ENCODE results near the gene KRT31. TPM values are rescaled to one million over a fixed set of nuclear protein-coding genes. Genes with fewer than 3 reads are reported as not detected.

The KRT31 gene
- total RNA-seq, 1 experiment from 2014 or later = not detected

DNA sequence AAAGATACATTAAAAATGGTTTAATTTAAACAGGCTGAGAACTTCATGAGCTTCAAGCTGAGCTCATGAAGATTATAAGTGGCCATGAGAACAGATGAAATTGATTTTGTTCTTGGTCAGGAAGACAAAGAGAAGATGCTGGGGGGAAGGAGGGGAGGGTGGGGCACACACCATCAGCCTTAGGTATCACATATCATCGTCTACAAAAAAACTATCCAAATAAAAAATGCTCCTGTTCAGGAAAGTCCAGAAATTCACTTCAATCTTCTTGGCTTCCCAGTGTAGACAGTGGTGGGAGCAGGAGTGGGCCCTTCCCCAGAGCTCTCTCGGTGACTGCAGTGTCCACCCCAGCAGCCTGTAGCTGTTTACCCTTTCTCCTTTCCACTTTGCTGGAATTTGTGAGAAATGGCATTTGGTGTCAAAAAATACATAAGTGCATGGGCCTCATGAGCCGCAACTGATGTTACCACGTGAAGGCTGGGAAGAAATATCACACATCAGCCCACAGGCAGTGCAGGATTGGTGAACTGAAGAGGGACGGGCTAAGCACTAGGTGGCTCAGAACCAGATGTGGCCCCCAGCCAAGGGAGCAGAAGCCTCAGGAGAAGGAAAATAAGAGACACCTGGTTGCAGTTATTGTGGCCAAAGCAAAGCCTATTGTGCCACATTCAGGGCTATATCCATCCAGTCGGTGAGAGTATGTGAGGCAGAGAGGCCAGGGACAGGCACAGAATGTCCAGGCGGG, 20.9 kb upstream of the KRT31 start:
- Histone ChIP-seq H4K20me1 (ENCODE audit: insufficient read depth) (no peaks in the 10 kb centered on the region), H3K9me2 (ENCODE audit: insufficient read depth) (no peaks in the 10 kb centered on the region), H3K36me3 (ENCODE audit: control insufficient read depth in 1 of 2, insufficient read depth in 2 of 2, low read length in 2 of 2) (no peaks in the 10 kb centered on the region), H3K4me1 (ENCODE audit: control insufficient read depth in 1 of 2, insufficient read depth in 2 of 2, low read length in 2 of 2) (peaks cover 15 to 44% of the 10 kb centered on the region in 2 experiments), H3K9me3 (ENCODE audit: control insufficient read depth in 1 of 2, insufficient read depth in 1 of 2, low read depth in 1 of 2, low read length in 2 of 2) (no peaks in the 10 kb centered on the region), H3K4me2 (ENCODE audit: low read length) (peak overlapping the region; percentile 54), H3K79me2 (ENCODE audit: insufficient read depth, low read length) (no peaks in the 10 kb centered on the region), H3K9ac (ENCODE audit: low read length) (no peak overlapping the region), H3K27ac (ENCODE audit: low read depth, low read length) (no peak overlapping the region), H3K27me3 (ENCODE audit: insufficient read depth, low read length) (no peaks in the 10 kb centered on the region), H3K4me3 (replicated peaks in 1 of 2; ENCODE audit: low read depth in 1 of 2, low read length in 2 of 2) (no peak overlapping the region), H2AFZ (ENCODE audit: low read depth, low read length, poor library complexity, severe bottlenecking) (no peak overlapping the region)
- no peak for TF ChIP-seq ATF3 (IDR thresholded peaks at IDR 0.05)
- TF ChIP-seq FOSL1 (IDR thresholded peaks at IDR 0.05; ENCODE audit: low read depth) = no peak
- no peak for TF ChIP-seq POLR2AphosphoS5 (IDR thresholded peaks at IDR 0.05; ENCODE audit: low read depth, low read length)
- TF ChIP-seq EGR1 (IDR thresholded peaks at IDR 0.05; ENCODE audit: low read depth) = no peak
- no peak for TF ChIP-seq ZFX (IDR thresholded peaks at IDR 0.05)
- TF ChIP-seq SIN3A (IDR thresholded peaks at IDR 0.05; ENCODE audit: low read depth) = no peak
- no peak for TF ChIP-seq JUND (IDR thresholded peaks at IDR 0.05)
- TF ChIP-seq CBX3 (IDR thresholded peaks at IDR 0.05; ENCODE audit: low read depth) = no peak
- TF ChIP-seq CEBPB (IDR thresholded peaks at IDR 0.05; ENCODE audit: low read depth) = no peak
- TF ChIP-seq POLR2A (IDR thresholded peaks at IDR 0.05; ENCODE audit: borderline replicate concordance, extremely low read depth, insufficient read depth, insufficient read length) = no peak
- no peak for TF ChIP-seq ZBTB33 (IDR thresholded peaks at IDR 0.05; ENCODE audit: extremely low read depth, insufficient replicate concordance, low read length)
- TF ChIP-seq SRF (IDR thresholded peaks at IDR 0.05; ENCODE audit: low read depth) = no peak
- no peak for TF ChIP-seq ZNF274 (IDR thresholded peaks at IDR 0.05; ENCODE audit: low read depth, low read length)
- TF ChIP-seq RAD21 (IDR thresholded peaks at IDR 0.05; ENCODE audit: low read depth) = no peak
- TF ChIP-seq TCF7L2 (IDR thresholded peaks at IDR 0.05; ENCODE audit: borderline replicate concordance, extremely low read depth, insufficient read depth, insufficient read length) = no peak
- no peak for TF ChIP-seq MAX (IDR thresholded peaks at IDR 0.05)
- no peak for TF ChIP-seq REST (IDR thresholded peaks at IDR 0.05; ENCODE audit: low read depth)
- no peak for TF ChIP-seq ELF1 (IDR thresholded peaks at IDR 0.05; ENCODE audit: borderline replicate concordance, low read depth)
- no peak for TF ChIP-seq EZH2 (IDR thresholded peaks at IDR 0.05)
- ChIA-PET RAD21 (ENCODE audit: low non-redundant PET in 1 of 2, low total read pairs in 2 of 2, uncharacterized antibody in 2 of 2, unreplicated experiment in 2 of 2) (interaction anchor here in 1 of 2 experiments (1.0 kb wide), 1 partner anchor 77 kb away, joined by 5 read pairs; no protein-coding TSS in a partner anchor), POLR2A (interaction anchor here (1.2 to 1.3 kb wide), 3 partner anchors 14 to 107 kb away, joined by 3 to 7 read pairs (median 5); no protein-coding TSS in a partner anchor), CTCF (interaction anchor here (0.6 to 2.1 kb wide), 17 partner anchors 8 to 247 kb away, joined by 3 to 21 read pairs (median 5); partner anchors contain the start of gene KRT15)
- no TSS peak for BruUV-seq (replicated peaks)
- ATAC-seq (no peak), DNase-seq (ENCODE audit: low read depth, low spot score) (no peak)
- intact Hi-C loops (cut with micrococcal nuclease) = loop anchor here (10.0 kb wide), 1 partner anchor 77 kb away; no protein-coding TSS in a partner anchor

Data from HCT116 (cell line).